Left hindlimb (tissue), 1 donor: Measurements from ENCODE around the gene SOHLH2.

Source experiments
- DNase-seq: peaks from one replicate; pipeline ENCODE4 v3.0.0-alpha.2; 2018

The SOHLH2 gene

GRCh38 chr13:36183901-36184300 is 30.5 kb downstream of the SOHLH2 start:
- no peak for DNase-seq

GRCh38 chr13:36175621-36176020 is 38.7 kb downstream of the SOHLH2 start:
- no peak for DNase-seq

GRCh38 chr13:36174923-36175322 is 39.4 kb downstream of the SOHLH2 start:
- DNase-seq = no peak

- no peak for DNase-seq
Measured at GRCh38 chr13:36173571-36174322, 40.6 kb downstream of the SOHLH2 start.

- DNase-seq = peak; percentile 55
Measured at GRCh38 chr13:36166046-36166445, 48.3 kb downstream of the SOHLH2 start.

GRCh38 chr13:36163809-36164308 is 50.5 kb downstream of the SOHLH2 start:
- DNase-seq = peak; percentile 70

GRCh38 chr13:36163286-36163685 is 51.1 kb downstream of the SOHLH2 start:
- no peak for DNase-seq

- no peak for DNase-seq
Measured at GRCh38 chr13:36160297-36160696, 54.1 kb downstream of the SOHLH2 start.

- DNase-seq = no peak
Measured at GRCh38 chr13:36158611-36159010, 55.7 kb downstream of the SOHLH2 start.

- peak; percentile 56 for DNase-seq
Measured at GRCh38 chr13:36157480-36157879, 56.9 kb downstream of the SOHLH2 start.

GRCh38 chr13:36154567-36155291 is 59.6 kb downstream of the SOHLH2 start:
- peak; percentile 71 for DNase-seq

- DNase-seq = no peak
Measured at GRCh38 chr13:36151591-36151990, 62.8 kb downstream of the SOHLH2 start.

- no peak for DNase-seq
Measured at GRCh38 chr13:36148446-36148845, 65.9 kb downstream of the SOHLH2 start.

GRCh38 chr13:36147330-36147729 is 67.0 kb downstream of the SOHLH2 start:
- DNase-seq = no peak

GRCh38 chr13:36146511-36147269 is 67.7 kb downstream of the SOHLH2 start:
- DNase-seq = no peak

- DNase-seq = no peak
Measured at GRCh38 chr13:36143738-36144137, 70.6 kb downstream of the SOHLH2 start.

GRCh38 chr13:36142735-36143134 is 71.6 kb downstream of the SOHLH2 start:
- no peak for DNase-seq

GRCh38 chr13:36135876-36136275 is 78.5 kb downstream of the SOHLH2 start:
- DNase-seq = no peak

- DNase-seq = no peak
Measured at GRCh38 chr13:36134632-36135031, 79.7 kb downstream of the SOHLH2 start.

GRCh38 chr13:36133950-36134626 is 80.3 kb downstream of the SOHLH2 start:
- DNase-seq = no peak

GRCh38 chr13:36132376-36132775 is 82.0 kb downstream of the SOHLH2 start:
- no peak for DNase-seq

- DNase-seq = peak; percentile 71
Measured at GRCh38 chr13:36131931-36132297, 82.4 kb downstream of the SOHLH2 start.
